Fibroblast of lung (primary cell): ENCODE data around the gene ZNF207. TPM values are rescaled to one million over a fixed set of nuclear protein-coding genes. Genes with fewer than 3 reads are reported as not detected.
"Not testable (repeated sequence)": the region's sequence is repeated elsewhere in the genome, so short reads cannot be mapped to it uniquely, and the experiment has no call there.

Experiments used
- DNase-seq, 2 donors: peaks; one replicate each; pipeline versions ENCODE4 v3.0.0 to v3.0.0-alpha.2; 2010; ENCODE audit warnings: low read depth in 2 of 2
- H2AFZ ChIP-seq: 2 replicates; pipeline ENCODE4 v1.5.1; 2012; ENCODE audit warnings: low read length, control low read depth, inconsistent platforms
- H3K27ac ChIP-seq: 2 replicates; pipeline ENCODE4 v1.5.1; 2011; ENCODE audit warnings: low read length, control low read depth; ENCODE audit not compliant: insufficient read depth
- H3K27me3 ChIP-seq: 2 replicates; pipeline ENCODE4 v1.5.1; 2011; ENCODE audit warnings: mild to moderate bottlenecking, low read length; ENCODE audit not compliant: control insufficient read depth, insufficient read depth
- H3K36me3 ChIP-seq: 2 replicates; pipeline ENCODE4 v1.5.1; 2011; ENCODE audit warnings: low read length; ENCODE audit not compliant: control insufficient read depth, insufficient read depth
- H3K4me1 ChIP-seq: 2 replicates; pipeline ENCODE4 v1.5.1; 2011; ENCODE audit warnings: low read length; ENCODE audit not compliant: control insufficient read depth, insufficient read depth; ENCODE audit errors: extremely low read depth
- H3K4me2 ChIP-seq: 2 replicates; pipeline ENCODE4 v1.5.1; 2011; ENCODE audit warnings: low read length, control low read depth; ENCODE audit not compliant: insufficient read depth; ENCODE audit errors: extremely low read depth
- H3K4me3 ChIP-seq, 4 experiments: fragments of 200-600 bp in 1 of 4; sonication (generic) in 1 of 4; replicated peaks in 1 of 4; 2 replicates each; pipeline ENCODE4 v1.5.1; 2011 to 2016; ENCODE audit warnings: low read length in 4 of 4, low read depth in 3 of 4, mild to moderate bottlenecking in 3 of 4, control low read depth in 2 of 4, inconsistent platforms in 1 of 4, mixed read lengths in 1 of 4; ENCODE audit not compliant: insufficient read depth in 1 of 4; ENCODE audit errors: control extremely low read depth in 1 of 4
- H3K79me2 ChIP-seq: 2 replicates; pipeline ENCODE4 v1.5.1; 2012; ENCODE audit warnings: mild to moderate bottlenecking, low read length, inconsistent platforms; ENCODE audit not compliant: control insufficient read depth, insufficient read depth
- H3K9ac ChIP-seq: 2 replicates; pipeline ENCODE4 v1.5.1; 2011; ENCODE audit warnings: mild to moderate bottlenecking, low read length, control low read depth; ENCODE audit not compliant: insufficient read depth
- H3K9me3 ChIP-seq: 2 replicates; pipeline ENCODE4 v1.5.1; 2012; ENCODE audit warnings: low read depth, low read length; ENCODE audit not compliant: control insufficient read depth, insufficient read depth
- H4K20me1 ChIP-seq: 2 replicates; pipeline ENCODE4 v1.5.1; 2011; ENCODE audit warnings: low read length; ENCODE audit not compliant: control insufficient read depth, insufficient read depth; ENCODE audit errors: extremely low read depth
- EZH2 ChIP-seq: IDR thresholded peaks from 2 replicates; pipeline ENCODE4 v1.5.1; 2012; ENCODE audit warnings: low read length, control low read depth, mild to moderate bottlenecking; ENCODE audit errors: missing control alignments
- polyA plus RNA-seq, 2 donors: library from polyadenylated mRNA; depleted of rRNA in 1 of 2; stranded (reverse) in 1 of 2; unstranded in 1 of 2; fragments of >200 nt; gene quantifications; 2 replicates each; pipeline ENCODE4 v1.2.1, GENCODE V29; 2011 to 2012; ENCODE audit warnings: missing spikeins in 1 of 2
- total RNA-seq: library from RNA; depleted of rRNA; stranded (reverse); fragments of >200 nt; gene quantifications from 2 replicates; pipeline ENCODE4 v1.2.1, GENCODE V29; 2014
- TF ChIP-seq, protein P1 (sequence below), 2 donors: IDR thresholded peaks in 1 of 2; conservative IDR thresholded peaks in 1 of 2; 1 replicate in 1 of 2; 2 replicates in 1 of 2; pipeline ENCODE4 v1.5.1; 2011 to 2012; ENCODE audit warnings: low read length in 2 of 2, control low read depth in 1 of 2, inconsistent platforms in 1 of 2, low read depth in 1 of 2, mild to moderate bottlenecking in 1 of 2

ZNF207 gene
- total and polyA plus RNA-seq, 2 donors (not counting 1 experiment from before 2014, with no cell fraction given): 75.3 to 279 TPM

DNA sequence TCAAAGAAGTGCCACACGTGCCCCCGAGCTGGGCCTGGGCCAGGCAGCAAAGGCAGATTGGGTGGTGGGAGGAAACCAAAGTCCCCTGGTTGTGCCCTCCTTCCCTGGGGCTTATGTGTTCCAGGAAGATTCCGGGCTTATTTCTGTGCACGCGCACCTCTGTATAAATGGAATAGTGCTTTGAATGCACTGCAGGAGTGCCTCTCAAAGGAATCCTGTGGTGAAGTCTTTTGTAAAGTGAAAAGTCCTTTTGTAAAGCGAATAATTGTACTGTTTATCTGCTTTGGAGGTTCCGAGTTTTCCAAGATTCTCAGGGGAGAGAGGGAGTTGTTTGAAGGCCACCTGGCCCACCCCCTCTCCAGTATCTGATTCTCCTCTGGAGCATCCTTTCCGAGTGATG lies 34.8 kb upstream of the ZNF207 start:
- H3K4me3 ChIP-seq: no peak overlapping the region
- H3K4me2 ChIP-seq: no peak overlapping the region
- no peak overlapping the region for H2AFZ ChIP-seq
- no peaks in the 10 kb centered on the region for H3K79me2 ChIP-seq
- no peaks in the 10 kb centered on the region for H3K36me3 ChIP-seq
- no peak overlapping the region for H3K9ac ChIP-seq
- no peaks in the 10 kb centered on the region for H3K4me1 ChIP-seq
- no peaks in the 10 kb centered on the region for H4K20me1 ChIP-seq
- no peaks in the 10 kb centered on the region for H3K9me3 ChIP-seq
- DNase-seq: no peak
- TF ChIP-seq EZH2: no peak
- TF ChIP-seq, protein P1, sequence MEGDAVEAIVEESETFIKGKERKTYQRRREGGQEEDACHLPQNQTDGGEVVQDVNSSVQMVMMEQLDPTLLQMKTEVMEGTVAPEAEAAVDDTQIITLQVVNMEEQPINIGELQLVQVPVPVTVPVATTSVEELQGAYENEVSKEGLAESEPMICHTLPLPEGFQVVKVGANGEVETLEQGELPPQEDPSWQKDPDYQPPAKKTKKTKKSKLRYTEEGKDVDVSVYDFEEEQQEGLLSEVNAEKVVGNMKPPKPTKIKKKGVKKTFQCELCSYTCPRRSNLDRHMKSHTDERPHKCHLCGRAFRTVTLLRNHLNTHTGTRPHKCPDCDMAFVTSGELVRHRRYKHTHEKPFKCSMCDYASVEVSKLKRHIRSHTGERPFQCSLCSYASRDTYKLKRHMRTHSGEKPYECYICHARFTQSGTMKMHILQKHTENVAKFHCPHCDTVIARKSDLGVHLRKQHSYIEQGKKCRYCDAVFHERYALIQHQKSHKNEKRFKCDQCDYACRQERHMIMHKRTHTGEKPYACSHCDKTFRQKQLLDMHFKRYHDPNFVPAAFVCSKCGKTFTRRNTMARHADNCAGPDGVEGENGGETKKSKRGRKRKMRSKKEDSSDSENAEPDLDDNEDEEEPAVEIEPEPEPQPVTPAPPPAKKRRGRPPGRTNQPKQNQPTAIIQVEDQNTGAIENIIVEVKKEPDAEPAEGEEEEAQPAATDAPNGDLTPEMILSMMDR (conservative IDR thresholded peaks at IDR 0.05 in 1 of 2, IDR thresholded peaks at IDR 0.05 in 1 of 2; ENCODE audit: low read depth in 1 of 2, low read length in 2 of 2): no peak
- H3K27me3 ChIP-seq: peaks cover 5% of the 10 kb centered on the region
- no peak overlapping the region for H3K27ac ChIP-seq

DNA sequence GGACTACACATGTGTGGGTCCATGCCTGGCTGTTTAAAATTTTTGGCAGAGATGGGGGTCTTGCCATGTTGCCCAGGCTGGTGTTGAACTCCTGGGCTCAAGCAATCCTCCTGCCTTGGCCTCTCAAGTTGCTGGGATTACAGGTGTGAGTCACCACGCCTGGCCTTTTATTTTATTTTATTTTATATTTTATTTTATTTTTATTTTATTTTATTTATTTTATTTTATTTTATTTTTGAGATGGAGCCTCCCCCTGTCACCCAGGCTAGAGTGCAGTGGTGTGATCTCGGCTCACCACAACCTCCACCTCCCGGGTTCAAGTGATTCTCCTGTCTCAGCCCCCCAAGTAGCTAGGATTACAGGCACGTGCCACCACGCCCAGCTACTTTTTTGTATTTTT lies 33.3 kb upstream of the ZNF207 start:
- H3K4me2 ChIP-seq, H3K9ac ChIP-seq, H3K4me3 ChIP-seq, H3K4me1 ChIP-seq, H3K79me2 ChIP-seq, H2AFZ ChIP-seq, H3K9me3 ChIP-seq, H3K27ac ChIP-seq, H3K36me3 ChIP-seq, DNase-seq, H4K20me1 ChIP-seq, H3K27me3 ChIP-seq: not testable (repeated sequence)

DNA sequence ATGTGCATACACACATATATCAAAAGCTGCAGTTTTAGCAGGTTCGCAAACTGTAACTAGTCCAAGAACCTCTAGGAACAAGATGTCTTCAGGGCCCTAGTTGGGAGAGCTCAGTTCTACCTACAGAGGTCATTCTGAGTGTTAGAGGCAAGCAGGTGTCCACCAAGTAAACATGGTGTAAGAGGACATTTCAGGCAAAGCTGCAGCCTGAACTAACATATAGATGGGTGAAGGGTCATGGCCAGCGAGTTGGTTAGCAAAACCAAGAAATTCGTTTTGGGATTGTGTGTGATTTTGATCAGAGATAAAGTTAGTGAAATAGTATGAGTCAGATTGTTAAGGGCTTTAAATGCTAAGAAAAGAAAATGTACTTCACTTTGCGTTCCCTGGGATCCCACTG lies 32.6 kb upstream of the ZNF207 start:
- Histone ChIP-seq H2AFZ (no peak overlapping the region), H3K4me2 (no peak overlapping the region), H3K27ac (no peak overlapping the region), H4K20me1 (no peaks in the 10 kb centered on the region), H3K9ac (no peak overlapping the region), H3K27me3 (peaks cover 5% of the 10 kb centered on the region), H3K9me3 (no peaks in the 10 kb centered on the region), H3K36me3 (no peaks in the 10 kb centered on the region), H3K4me3 (no peak overlapping the region), H3K4me1 (no peaks in the 10 kb centered on the region), H3K79me2 (no peaks in the 10 kb centered on the region)
- no peak for DNase-seq
- TF ChIP-seq, protein P1 (conservative IDR thresholded peaks at IDR 0.05 in 1 of 2, IDR thresholded peaks at IDR 0.05 in 1 of 2; ENCODE audit: low read depth in 1 of 2, low read length in 2 of 2): no peak
- no peak for TF ChIP-seq EZH2
